ENCODE measurements around the gene ENO2.

ENO2 gene

DNA sequence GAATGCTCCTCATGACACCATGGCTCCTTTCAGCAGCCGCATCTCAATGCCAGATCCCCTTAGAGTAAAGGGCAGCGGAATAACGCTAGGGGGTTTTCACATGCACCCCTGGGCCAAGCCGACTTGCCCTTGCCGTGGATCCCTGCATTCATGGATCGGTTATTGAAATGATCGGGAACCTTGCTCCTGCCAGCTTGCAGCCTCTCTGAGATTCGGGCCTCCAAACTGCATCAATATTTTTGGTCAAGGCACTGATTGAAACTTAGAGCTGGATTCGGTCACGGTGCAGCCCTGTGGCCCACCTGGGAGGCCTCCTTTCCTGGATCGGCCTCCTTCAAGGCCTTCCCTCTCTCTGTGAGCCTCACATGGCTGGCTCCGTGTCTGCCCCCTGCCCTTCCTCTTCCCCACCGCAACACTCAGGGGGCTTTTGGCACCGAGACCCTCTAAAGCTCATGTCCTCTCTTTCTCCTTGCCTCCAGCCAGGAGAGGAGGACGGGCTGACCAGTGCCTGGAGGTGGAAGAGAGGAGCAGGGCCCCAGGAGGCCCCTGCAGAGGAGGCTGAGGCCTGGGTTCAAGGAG lies 38.6 kb downstream of the ENO2 start:
- no peaks in the 10 kb centered on the region for H3K36me3 ChIP-seq (ENCODE audit: insufficient read depth, low read length)
- H3K4me1 ChIP-seq (ENCODE audit: insufficient read depth, low read length, severe bottlenecking): peaks cover 39% of the 10 kb centered on the region
- peak overlapping the region; percentile 50 for H3K4me3 ChIP-seq (ENCODE audit: low read depth, low read length, poor library complexity, severe bottlenecking)
- H4K20me1 ChIP-seq (ENCODE audit: insufficient read depth, low read length): no peaks in the 10 kb centered on the region
- TF ChIP-seq, protein P1, sequence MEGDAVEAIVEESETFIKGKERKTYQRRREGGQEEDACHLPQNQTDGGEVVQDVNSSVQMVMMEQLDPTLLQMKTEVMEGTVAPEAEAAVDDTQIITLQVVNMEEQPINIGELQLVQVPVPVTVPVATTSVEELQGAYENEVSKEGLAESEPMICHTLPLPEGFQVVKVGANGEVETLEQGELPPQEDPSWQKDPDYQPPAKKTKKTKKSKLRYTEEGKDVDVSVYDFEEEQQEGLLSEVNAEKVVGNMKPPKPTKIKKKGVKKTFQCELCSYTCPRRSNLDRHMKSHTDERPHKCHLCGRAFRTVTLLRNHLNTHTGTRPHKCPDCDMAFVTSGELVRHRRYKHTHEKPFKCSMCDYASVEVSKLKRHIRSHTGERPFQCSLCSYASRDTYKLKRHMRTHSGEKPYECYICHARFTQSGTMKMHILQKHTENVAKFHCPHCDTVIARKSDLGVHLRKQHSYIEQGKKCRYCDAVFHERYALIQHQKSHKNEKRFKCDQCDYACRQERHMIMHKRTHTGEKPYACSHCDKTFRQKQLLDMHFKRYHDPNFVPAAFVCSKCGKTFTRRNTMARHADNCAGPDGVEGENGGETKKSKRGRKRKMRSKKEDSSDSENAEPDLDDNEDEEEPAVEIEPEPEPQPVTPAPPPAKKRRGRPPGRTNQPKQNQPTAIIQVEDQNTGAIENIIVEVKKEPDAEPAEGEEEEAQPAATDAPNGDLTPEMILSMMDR (IDR thresholded peaks at IDR 0.05; ENCODE audit: low read length): no peak
- no peak for TF ChIP-seq EZH2 (IDR thresholded peaks at IDR 0.05; ENCODE audit: borderline replicate concordance, low read length)
- H3F3A ChIP-seq (ENCODE audit: insufficient read depth, low read length): no peaks in the 10 kb centered on the region
- no peaks in the 10 kb centered on the region for H3K79me2 ChIP-seq (ENCODE audit: insufficient read depth, low read length)
- H3K9ac ChIP-seq (ENCODE audit: low read length): peak overlapping the region; percentile 24; the same call in 1 of the 2 replicates
- no peak overlapping the region for H3K27ac ChIP-seq (ENCODE audit: low read depth, low read length, poor library complexity, severe bottlenecking)
- no peaks in the 10 kb centered on the region for H3K9me2 ChIP-seq (ENCODE audit: low read depth, low read length)
- H3K9me3 ChIP-seq (ENCODE audit: low read length): no peaks in the 10 kb centered on the region
- peaks cover 6% of the 10 kb centered on the region; the same call in 1 of the 2 replicates for H3K27me3 ChIP-seq (ENCODE audit: insufficient read depth, low read length)
- H2AFZ ChIP-seq (ENCODE audit: low read length): no peak overlapping the region
- peak overlapping the region; percentile 62 for H3K4me2 ChIP-seq (ENCODE audit: low read length)

DNA sequence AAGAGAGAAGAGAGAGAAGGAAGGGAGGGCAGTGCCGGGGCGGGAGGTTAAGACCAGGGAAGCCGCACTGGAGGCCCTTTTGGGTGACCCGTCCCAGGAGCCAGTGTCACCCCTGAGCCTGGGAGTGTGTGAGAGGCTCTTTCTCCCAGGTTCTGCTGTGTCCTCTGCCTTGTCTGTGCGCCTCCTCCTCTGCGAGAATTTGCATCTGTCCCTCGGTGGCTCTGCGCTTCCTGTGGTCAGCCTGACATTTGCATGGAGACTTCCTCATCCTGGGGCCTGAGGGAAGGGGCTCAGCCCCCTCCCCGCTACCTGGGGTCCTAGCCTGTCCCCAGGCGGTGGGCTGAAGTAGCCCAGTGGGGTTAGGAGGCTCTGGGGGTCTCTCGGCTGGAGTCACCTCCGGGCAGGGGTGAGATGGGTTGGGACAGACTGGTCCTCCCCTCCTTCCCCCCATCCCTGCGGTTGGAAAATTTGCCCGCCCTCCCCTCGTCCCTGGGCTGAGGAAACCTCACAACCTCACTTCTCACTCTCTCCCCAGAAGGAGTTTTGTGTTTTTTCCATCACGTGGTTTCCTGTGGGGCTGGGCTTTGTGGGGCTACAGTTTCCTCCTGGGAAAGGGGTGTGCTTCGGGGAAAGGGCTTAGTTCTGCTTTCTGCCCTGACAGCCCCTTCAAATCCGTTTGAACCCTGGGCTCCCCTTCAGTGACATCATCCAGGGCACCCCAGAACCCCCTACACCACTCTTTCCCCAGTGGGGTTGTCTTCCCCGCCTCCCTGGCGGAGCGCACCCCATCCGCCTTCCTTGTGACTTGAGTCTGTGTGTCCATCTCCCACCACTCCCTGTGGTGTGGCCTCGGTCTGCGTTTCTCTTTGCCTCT lies 39.3 kb downstream of the ENO2 start:
- H3K36me3 ChIP-seq (ENCODE audit: insufficient read depth, low read length): no peaks in the 10 kb centered on the region
- peak overlapping the region; percentile 24; the same call in 1 of the 2 replicates for H3K9ac ChIP-seq (ENCODE audit: low read length)
- H3K79me2 ChIP-seq (ENCODE audit: insufficient read depth, low read length): no peaks in the 10 kb centered on the region
- peaks cover 6% of the 10 kb centered on the region; the same call in 1 of the 2 replicates for H3K27me3 ChIP-seq (ENCODE audit: insufficient read depth, low read length)
- H3K27ac ChIP-seq (ENCODE audit: low read depth, low read length, poor library complexity, severe bottlenecking): peak overlapping the region; percentile 24
- peak overlapping the region; percentile 50 for H3K4me3 ChIP-seq (ENCODE audit: low read depth, low read length, poor library complexity, severe bottlenecking)
- TF ChIP-seq EZH2 (IDR thresholded peaks at IDR 0.05; ENCODE audit: borderline replicate concordance, low read length): no peak
- TF ChIP-seq, protein P1 (IDR thresholded peaks at IDR 0.05; ENCODE audit: low read length): no peak
- peak overlapping the region; percentile 62 for H3K4me2 ChIP-seq (ENCODE audit: low read length)
- H2AFZ ChIP-seq (ENCODE audit: low read length): no peak overlapping the region
- H3K9me3 ChIP-seq (ENCODE audit: low read length): no peaks in the 10 kb centered on the region
- no peaks in the 10 kb centered on the region for H3K9me2 ChIP-seq (ENCODE audit: low read depth, low read length)
- H3F3A ChIP-seq (ENCODE audit: insufficient read depth, low read length): no peaks in the 10 kb centered on the region
- H3K4me1 ChIP-seq (ENCODE audit: insufficient read depth, low read length, severe bottlenecking): peaks cover 44% of the 10 kb centered on the region
- H4K20me1 ChIP-seq (ENCODE audit: insufficient read depth, low read length): no peaks in the 10 kb centered on the region

DNA sequence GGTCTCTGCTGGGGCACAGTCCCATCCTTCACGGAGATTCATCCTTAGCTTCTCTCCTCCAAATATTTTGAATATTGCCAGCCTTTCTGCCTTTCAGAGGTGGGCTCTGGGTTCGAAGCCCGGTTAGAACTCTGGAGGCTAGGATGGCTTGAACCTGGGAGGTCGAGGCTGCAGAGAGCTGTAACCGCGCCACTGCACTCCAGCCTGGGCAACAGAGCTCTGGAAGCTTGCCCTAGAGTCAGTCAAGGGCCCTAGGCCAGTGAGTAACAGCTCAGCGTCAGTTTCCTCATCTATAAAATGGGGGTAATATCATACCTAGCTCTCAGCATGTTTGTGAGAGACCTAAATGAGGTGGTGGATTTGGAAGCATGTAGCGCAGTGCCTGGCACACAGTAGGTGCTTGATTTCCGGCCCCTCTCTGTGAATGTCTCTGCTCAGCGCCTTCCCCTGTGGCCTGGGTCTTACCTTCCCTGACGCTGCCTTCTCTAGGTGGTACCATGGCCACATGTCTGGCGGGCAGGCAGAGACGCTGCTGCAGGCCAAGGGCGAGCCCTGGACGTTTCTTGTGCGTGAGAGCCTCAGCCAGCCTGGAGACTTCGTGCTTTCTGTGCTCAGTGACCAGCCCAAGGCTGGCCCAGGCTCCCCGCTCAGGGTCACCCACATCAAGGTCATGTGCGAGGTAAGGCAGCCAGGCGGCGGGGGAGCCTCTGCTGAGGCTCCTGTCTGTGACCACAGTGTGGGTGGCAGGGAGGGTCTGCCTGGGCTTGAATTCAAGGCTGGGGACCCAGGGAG lies 40.1 kb downstream of the ENO2 start:
- Histone ChIP-seq H3K9me3 (ENCODE audit: low read length) (no peaks in the 10 kb centered on the region), H3F3A (ENCODE audit: insufficient read depth, low read length) (no peaks in the 10 kb centered on the region), H4K20me1 (ENCODE audit: insufficient read depth, low read length) (no peaks in the 10 kb centered on the region), H3K9me2 (ENCODE audit: low read depth, low read length) (no peaks in the 10 kb centered on the region), H3K27me3 (ENCODE audit: insufficient read depth, low read length) (peaks cover 6% of the 10 kb centered on the region; the same call in 1 of the 2 replicates), H3K27ac (ENCODE audit: low read depth, low read length, poor library complexity, severe bottlenecking) (no peak overlapping the region), H2AFZ (ENCODE audit: low read length) (no peak overlapping the region), H3K4me3 (ENCODE audit: low read depth, low read length, poor library complexity, severe bottlenecking) (no peak overlapping the region), H3K36me3 (ENCODE audit: insufficient read depth, low read length) (no peaks in the 10 kb centered on the region), H3K4me2 (ENCODE audit: low read length) (0 out of 2 replicates have a peak overlapping the region, but pooled peaks have one; percentile 62), H3K79me2 (ENCODE audit: insufficient read depth, low read length) (no peaks in the 10 kb centered on the region), H3K9ac (ENCODE audit: low read length) (no peak overlapping the region), H3K4me1 (ENCODE audit: insufficient read depth, low read length, severe bottlenecking) (peaks cover 53% of the 10 kb centered on the region)
- TF ChIP-seq, protein P1 (IDR thresholded peaks at IDR 0.05; ENCODE audit: low read length): no peak
- no peak for TF ChIP-seq EZH2 (IDR thresholded peaks at IDR 0.05; ENCODE audit: borderline replicate concordance, low read length)
